PC-9 (cell line): ENCODE measurements around the gene ARHGAP32.

Experiments
- CTCF ChIP-seq: fragments of 200-600 bp; sonication (generic); conservative IDR thresholded peaks from 2 replicates; pipeline ENCODE4 v1.6.1; 2017; ENCODE audit warnings: mixed run types, antibody characterized with exemption, mild to moderate bottlenecking, moderate library complexity
- EZH2 ChIP-seq: fragments of 200-600 bp; sonication (generic); IDR thresholded peaks from 2 replicates; pipeline ENCODE4 v1.8.0; 2017; ENCODE audit warnings: antibody characterized with exemption, low read depth

GRCh38 chr11:129018126-129018525, 174.0 kb downstream of the ARHGAP32 start:
- no peak for TF ChIP-seq CTCF
- TF ChIP-seq EZH2: no peak
